Tibial artery (tissue), 4 donors: Measurements from ENCODE around the gene PCDHGB4.
"Not testable (repeated sequence)": the region's sequence is repeated elsewhere in the genome, so short reads cannot be mapped to it uniquely, and the experiment has no call there.

Experiments used
- DNase-seq, 2 donors: peaks; one replicate each; pipeline ENCODE4 v3.0.0-alpha.2; 2019
- H3K27ac ChIP-seq, 2 donors: fragments of 200-600 bp; sonication (generic) in 1 of 2; 1 replicate in 1 of 2; 2 replicates in 1 of 2; pipeline ENCODE4 v1.5.1; 2018 to 2019; ENCODE audit warnings: mild to moderate bottlenecking in 1 of 2
- H3K27me3 ChIP-seq, 2 donors: fragments of 200-600 bp; sonication (generic) in 1 of 2; one replicate each; pipeline versions ENCODE4 v1.5.1 to v1.6.0; 2016 to 2019
- H3K36me3 ChIP-seq, 3 donors: fragments of 200-600 bp; sonication (generic) in 2 of 3; one replicate each; pipeline ENCODE4 v1.5.1; 2016 to 2019; ENCODE audit warnings: mild to moderate bottlenecking in 2 of 3
- H3K4me1 ChIP-seq, 4 donors: fragments of 200-600 bp; sonication (generic) in 2 of 4; 1 replicate in 3 of 4; 2 replicates in 1 of 4; pipeline ENCODE4 v1.5.1; 2016 to 2019
- H3K4me3 ChIP-seq, 2 donors: fragments of 200-600 bp; sonication (generic) in 1 of 2; 1 replicate in 1 of 2; 2 replicates in 1 of 2; pipeline ENCODE4 v1.5.1; 2018 to 2019; ENCODE audit warnings: mild to moderate bottlenecking in 2 of 2
- H3K9me3 ChIP-seq, 3 donors: fragments of 200-600 bp; sonication (generic) in 1 of 3; one replicate each; pipeline ENCODE4 v1.5.1; 2016 to 2019
- CTCF ChIP-seq, 2 experiments: fragments of 200-600 bp in 1 of 2; fragments of 450-650 bp in 1 of 2; IDR thresholded peaks; one replicate each; pipeline ENCODE4 v1.5.1; 2017 to 2019; ENCODE audit warnings: antibody characterized with exemption in 2 of 2, mild to moderate bottlenecking in 1 of 2, moderate library complexity in 1 of 2
- intact Hi-C: fragments of 100-400 bp; cut with DNase I; formaldehyde crosslinking; loops from one replicate; pipeline ENCODE4 v1.15.0; 2023; ENCODE audit warnings: low total_unique reads

The PCDHGB4 gene

DNA sequence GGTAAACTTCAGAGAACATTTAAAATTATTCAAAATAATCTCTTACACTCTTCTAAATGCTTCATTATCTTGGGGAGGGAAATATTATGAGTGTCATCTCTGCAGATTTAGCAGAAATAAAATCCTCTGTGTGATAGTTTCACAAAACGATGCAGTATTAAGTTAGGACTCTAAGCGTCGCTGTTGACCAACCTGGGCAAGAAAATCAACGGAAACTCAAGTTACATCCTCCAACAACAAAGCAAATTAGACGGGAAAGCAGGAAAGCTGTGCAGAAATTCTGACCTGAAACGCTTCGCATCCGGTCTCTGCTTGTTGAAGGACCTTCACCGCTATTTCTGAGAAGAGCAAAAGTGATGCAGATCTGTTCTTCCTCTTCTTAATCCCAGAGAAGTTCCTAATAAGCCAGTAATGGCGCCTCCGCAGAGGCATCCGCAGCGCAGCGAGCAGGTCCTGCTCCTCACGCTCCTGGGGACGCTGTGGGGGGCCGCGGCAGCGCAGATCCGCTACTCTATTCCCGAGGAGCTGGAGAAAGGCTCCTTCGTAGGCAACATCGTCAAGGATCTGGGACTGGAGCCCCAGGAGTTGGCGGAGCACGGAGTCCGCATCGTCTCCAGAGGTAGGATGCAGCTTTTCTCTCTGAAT, 13.7 kb upstream of the PCDHGB4 start, which contains the start of gene PCDHGA6:
Gene PCDHGA6 (plus strand): TSS at position 219 of the 645 bp plus-strand sequence. CDS start 193 bp downstream, at position 412.
- Histone ChIP-seq H3K9me3 (peaks cover 6 to 100% (median 95%) of the 10 kb centered on the region in 3 donors), H3K27ac (no peak within 1 kb of the TSS), H3K27me3 (no peaks in the 10 kb centered on the region), H3K4me1 (no peaks in the 10 kb centered on the region), H3K4me3 (peak within 1 kb of the TSS; percentile 21 to 30), H3K36me3 (peaks cover 0 to 71% (median 70%) of the 10 kb centered on the region in 3 donors)
- intact Hi-C loops, result no loop called here
- DNase-seq, result no peak
- TF ChIP-seq CTCF (IDR thresholded peaks at IDR 0.05), result peak in 1 of 2 experiments; percentile 25

- no peaks in the 10 kb centered on the region for H3K4me1 ChIP-seq
- H3K27me3 ChIP-seq, result no peaks in the 10 kb centered on the region
- TF ChIP-seq CTCF (IDR thresholded peaks at IDR 0.05), result no peak
- no peak overlapping the region for H3K4me3 ChIP-seq
- no peak overlapping the region for H3K27ac ChIP-seq
- intact Hi-C loops, result no loop called here
- H3K9me3 ChIP-seq, result peaks cover 6 to 100% (median 87%) of the 10 kb centered on the region in 3 donors
- DNase-seq, result no peak
- peaks cover 0 to 78% (median 71%) of the 10 kb centered on the region in 3 donors for H3K36me3 ChIP-seq
Measured at GRCh38 chr5:141374627-141375026, 12.9 kb upstream of the PCDHGB4 start.

DNA sequence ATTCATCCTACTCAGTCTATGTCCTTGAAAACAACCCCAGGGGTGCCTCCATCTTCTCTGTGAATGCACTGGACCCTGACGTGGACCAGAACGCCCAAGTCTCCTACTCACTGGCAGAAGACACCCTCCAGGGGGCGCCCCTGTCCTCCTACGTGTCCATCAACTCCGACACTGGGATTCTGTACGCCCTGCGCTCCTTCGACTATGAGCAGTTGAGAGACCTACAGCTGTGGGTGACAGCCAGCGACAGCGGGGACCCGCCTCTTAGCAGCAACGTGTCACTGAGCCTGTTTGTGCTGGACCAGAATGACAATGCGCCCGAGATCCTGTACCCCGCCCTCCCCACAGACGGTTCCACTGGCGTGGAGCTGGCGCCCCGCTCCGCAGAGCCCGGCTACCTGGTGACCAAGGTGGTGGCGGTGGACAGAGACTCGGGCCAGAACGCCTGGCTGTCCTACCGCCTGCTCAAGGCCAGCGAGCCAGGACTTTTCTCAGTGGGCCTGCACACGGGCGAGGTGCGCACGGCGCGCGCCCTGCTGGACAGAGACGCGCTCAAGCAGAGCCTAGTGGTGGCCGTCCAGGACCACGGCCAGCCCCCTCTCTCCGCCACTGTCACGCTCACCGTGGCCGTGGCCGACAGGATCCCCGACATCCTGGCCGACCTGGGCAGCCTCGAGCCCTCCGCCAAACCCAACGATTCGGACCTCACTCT, 11.9 kb upstream of the PCDHGB4 start:
- intact Hi-C loops, H3K4me1 ChIP-seq, H3K4me3 ChIP-seq, DNase-seq, H3K27me3 ChIP-seq, H3K27ac ChIP-seq: not testable (repeated sequence)
- Histone ChIP-seq H3K9me3 (peaks cover 6 to 100% (median 85%) of the 10 kb centered on the region in 3 donors), H3K36me3 (peaks cover 0 to 75% (median 63%) of the 10 kb centered on the region in 3 donors)

- Histone ChIP-seq H3K4me3 (peak within 1 kb of the TSS; percentile 13 to 29), H3K4me1 (no peaks in the 10 kb centered on the region), H3K9me3 (peaks cover 37 to 100% (median 80%) of the 10 kb centered on the region in 3 donors), H3K27me3 (no peaks in the 10 kb centered on the region), H3K36me3 (peaks cover 4 to 70% (median 68%) of the 10 kb centered on the region in 3 donors), H3K27ac (no peak within 1 kb of the TSS)
- DNase-seq, result no peak
- peak in 1 of 2 experiments; percentile 10 for TF ChIP-seq CTCF (IDR thresholded peaks at IDR 0.05)
- intact Hi-C loops, result no loop called here
Measured at GRCh38 chr5:141382469-141383294, 4.8 kb upstream of the PCDHGB4 start, which contains the start of gene PCDHGA7. PCDHGA7 (plus strand) TSS chr5:141382742; CDS start chr5:141382900, 158 bp downstream.

GRCh38 chr5:141383345-141383744, 4.2 kb upstream of the PCDHGB4 start:
- peaks cover 4 to 64% (median 63%) of the 10 kb centered on the region in 3 donors for H3K36me3 ChIP-seq
- no peaks in the 10 kb centered on the region for H3K4me1 ChIP-seq
- H3K27me3 ChIP-seq, result no peaks in the 10 kb centered on the region
- no peak for TF ChIP-seq CTCF (IDR thresholded peaks at IDR 0.05)
- peaks cover 37 to 98% (median 77%) of the 10 kb centered on the region in 3 donors for H3K9me3 ChIP-seq
- no peak for DNase-seq
- no peak overlapping the region for H3K27ac ChIP-seq
- intact Hi-C loops, result no loop called here
- H3K4me3 ChIP-seq, result peak overlapping the region in 1 of 2 donors; percentile 29
